Activated CD8-positive, alpha-beta memory T cell treated with anti-CD3 and anti-CD28 coated beads for 36 hours (primary cell): ENCODE data around the gene GANC. TPM values are rescaled to one million over a fixed set of nuclear protein-coding genes. Genes with fewer than 3 reads are reported as not detected.

Experiments
- CTCF ChIA-PET: fragments of 350-600 bp; sonication (Branson Sonifier 250); formaldehyde crosslinking; loops from one replicate; lab custom pipeline; 2021; ENCODE audit warnings: antibody characterized with exemption; lab: Charles Lee
- POLR2A ChIA-PET: fragments of 350-600 bp; sonication (Branson Sonifier 250); formaldehyde crosslinking; loops from one replicate; lab custom pipeline; 2021; ENCODE audit warnings: antibody characterized with exemption; lab: Charles Lee
- total RNA-seq, 2 experiments: library from RNA; stranded (reverse); gene quantifications; one replicate each; pipeline ENCODE4 v1.2.3, GENCODE V29; 2021

GANC gene
- total RNA-seq, 2 experiments from 2014 or later: 18.2 to 20.4 TPM

DNA sequence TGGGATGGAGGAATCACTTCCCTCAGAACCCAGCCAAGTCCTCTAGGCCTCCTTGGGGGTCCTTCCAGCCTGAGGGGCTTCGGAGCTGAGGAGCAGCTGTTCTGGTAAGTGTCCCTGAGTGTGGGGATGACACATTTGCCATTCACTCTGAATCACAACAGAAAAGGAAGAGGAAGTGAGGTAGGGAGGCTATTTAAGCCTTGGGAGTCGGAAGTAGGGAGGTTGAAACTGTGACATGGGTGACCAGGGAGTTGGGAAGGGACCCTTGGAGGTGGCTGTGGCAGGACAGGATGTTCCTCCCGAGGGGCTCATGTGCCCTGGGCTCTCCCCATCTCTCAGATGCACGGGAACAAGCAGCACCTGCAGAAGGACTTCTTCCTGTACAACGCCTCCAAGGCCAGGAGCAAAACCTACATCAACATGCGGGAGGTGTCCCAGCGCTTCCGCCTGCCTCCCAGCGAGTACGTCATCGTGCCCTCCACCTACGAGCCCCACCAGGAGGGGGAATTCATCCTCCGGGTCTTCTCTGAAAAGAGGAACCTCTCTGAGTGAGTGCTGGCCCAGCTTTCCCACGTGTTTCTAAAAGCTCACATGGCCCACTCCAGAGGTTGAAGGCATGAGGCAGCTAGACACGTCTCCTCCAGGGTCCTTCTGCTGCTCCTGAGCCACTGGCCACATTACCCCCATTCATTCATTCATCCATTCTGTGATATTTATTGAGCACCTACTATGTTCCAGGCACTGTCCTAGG lies 129.6 kb downstream of the GANC start:
- CTCF ChIA-PET: no interaction called here
- POLR2A ChIA-PET: no interaction called here

DNA sequence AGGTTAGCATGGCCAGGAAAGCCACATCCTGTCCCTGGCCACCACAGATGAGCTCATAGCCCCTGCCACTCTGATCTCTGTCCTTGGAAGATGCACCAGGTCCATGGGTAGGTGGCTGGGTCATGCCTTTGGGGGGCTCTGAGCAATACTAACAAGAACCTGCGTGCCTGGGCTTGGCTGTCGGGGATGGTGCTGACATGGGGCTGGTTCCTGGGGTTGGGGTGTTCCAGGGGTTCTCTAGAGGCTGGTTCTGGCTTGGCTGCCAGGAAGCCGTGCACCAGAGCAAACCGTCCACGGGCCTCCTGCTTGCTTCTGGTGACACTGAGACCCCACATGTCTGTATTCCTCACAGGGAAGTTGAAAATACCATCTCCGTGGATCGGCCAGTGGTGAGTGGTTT lies 130.4 kb downstream of the GANC start:
- ChIA-PET CTCF (no interaction called here), POLR2A (no interaction called here)

DNA sequence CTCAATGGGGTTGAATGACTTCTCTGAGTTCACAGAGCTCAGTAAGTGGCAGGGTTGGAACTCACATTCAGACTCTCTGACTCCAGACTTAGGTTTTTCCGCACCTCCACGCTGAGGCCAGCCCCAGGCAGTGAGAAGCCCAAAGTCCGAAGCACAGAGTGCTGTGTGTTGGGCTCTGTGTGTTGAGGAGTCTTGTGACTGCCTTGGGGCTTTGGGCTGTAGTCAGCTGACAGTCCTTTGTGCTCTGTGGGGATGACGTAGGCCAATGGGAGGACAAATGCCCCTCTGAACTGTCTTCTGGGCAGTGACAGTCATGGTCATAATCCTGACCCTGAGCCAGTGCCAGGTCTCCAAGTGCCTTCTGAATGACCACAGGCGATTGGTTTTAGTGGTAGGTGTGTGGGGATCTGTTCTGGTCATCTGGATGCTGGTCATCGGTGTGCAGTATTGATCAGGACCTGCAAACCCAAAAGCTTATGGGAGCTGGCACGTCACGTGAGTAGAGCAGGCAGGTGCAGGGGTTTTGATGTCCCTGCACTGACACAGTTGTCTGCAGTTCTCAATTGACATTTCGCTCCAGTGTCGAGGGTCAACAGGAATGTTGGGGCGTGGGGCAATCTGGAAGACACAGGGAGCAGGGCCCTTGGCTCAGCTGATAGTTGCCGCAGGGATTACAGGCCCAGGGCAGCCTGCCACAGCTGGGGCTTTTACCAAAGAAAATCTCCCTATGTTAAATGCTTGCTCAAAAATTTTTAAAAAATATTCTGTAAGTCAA lies 131.6 kb downstream of the GANC start:
- ChIA-PET CTCF (no interaction called here), POLR2A (no interaction called here)

DNA sequence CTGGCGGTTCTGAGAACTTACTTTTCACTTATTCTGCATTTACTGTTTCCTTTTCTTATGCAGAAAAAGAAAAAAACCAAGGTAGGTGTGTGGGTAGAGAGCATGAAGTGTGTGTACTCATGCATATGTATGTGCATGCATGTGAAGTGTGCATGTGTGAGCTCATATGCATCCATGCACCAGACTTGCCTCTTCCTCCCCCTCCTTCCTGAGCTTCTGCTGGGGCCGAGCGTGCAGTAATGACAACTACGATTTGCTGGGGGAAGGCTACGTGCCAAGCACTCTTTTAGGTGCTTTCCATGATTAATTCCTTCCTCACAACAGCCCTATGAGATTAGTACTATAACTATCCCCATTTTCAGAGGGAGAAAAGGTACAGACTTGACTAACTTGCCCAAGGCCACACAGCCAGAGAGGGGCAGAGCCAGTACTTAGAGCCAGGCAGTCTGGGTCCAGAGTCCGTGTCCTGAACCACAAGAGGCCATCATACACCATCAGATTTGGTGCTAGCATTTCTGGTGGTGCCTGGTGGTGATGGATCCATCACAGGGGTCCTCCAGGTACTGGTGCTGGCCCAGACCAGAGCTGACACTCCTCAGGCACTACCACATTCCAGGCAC lies 133.0 kb downstream of the GANC start:
- ChIA-PET CTCF (no interaction called here), POLR2A (no interaction called here)

Other genes starting within 250 kb of the GANC start
- not detected for gene PLA2G4D, start 178.6 kb upstream of the GANC start, total RNA-seq
- gene PLA2G4F, start 116.6 kb upstream of the GANC start, total RNA-seq: not detected
- gene VPS39, start 64.9 kb upstream of the GANC start, total RNA-seq: 10 to 100 TPM; 40.6 to 46.1 TPM
- 10 to 100 TPM; 34.7 to 37.5 TPM for gene TMEM87A, start 232 bp downstream of the GANC start, total RNA-seq
- 1 to 10 TPM; 2.5 to 3.2 TPM for gene CAPN3, start 86.3 kb downstream of the GANC start, total RNA-seq
- gene ZNF106, start 217.9 kb downstream of the GANC start, total RNA-seq: 10 to 100 TPM; 51.2 to 52.9 TPM
- 10 to 100 TPM; 42.3 TPM for gene SNAP23, start 222.4 kb downstream of the GANC start, total RNA-seq